Measurements from ENCODE around the gene PTEN.

The PTEN gene

GRCh38 chr10:87873656-87874055 is 10.2 kb downstream of the PTEN start:
- no peak for TF ChIP-seq CTCF (IDR thresholded peaks at IDR 0.05)

GRCh38 chr10:87875929-87876571 is 12.6 kb downstream of the PTEN start:
- no peak for TF ChIP-seq CTCF (IDR thresholded peaks at IDR 0.05)

- TF ChIP-seq CTCF (IDR thresholded peaks at IDR 0.05) = no peak
These were observed 15.4 kb downstream of the PTEN start for GRCh38 chr10:87878664-87879459.

GRCh38 chr10:87880336-87880735 is 16.9 kb downstream of the PTEN start:
- no peak for TF ChIP-seq CTCF (IDR thresholded peaks at IDR 0.05)

- TF ChIP-seq CTCF (IDR thresholded peaks at IDR 0.05) = no peak
These were observed 19.3 kb downstream of the PTEN start for GRCh38 chr10:87882555-87883294.

GRCh38 chr10:87886635-87887034 is 23.2 kb downstream of the PTEN start:
- no peak for TF ChIP-seq CTCF (IDR thresholded peaks at IDR 0.05)

GRCh38 chr10:87887146-87887545 is 23.7 kb downstream of the PTEN start:
- TF ChIP-seq CTCF (IDR thresholded peaks at IDR 0.05) = no peak

Measured in LNCAP (cell line).